ENCODE measurements around the gene BCAT1.
"Not testable (repeated sequence)": the region's sequence is repeated elsewhere in the genome, so short reads cannot be mapped to it uniquely, and the experiment has no call there.

Gene BCAT1

DNA sequence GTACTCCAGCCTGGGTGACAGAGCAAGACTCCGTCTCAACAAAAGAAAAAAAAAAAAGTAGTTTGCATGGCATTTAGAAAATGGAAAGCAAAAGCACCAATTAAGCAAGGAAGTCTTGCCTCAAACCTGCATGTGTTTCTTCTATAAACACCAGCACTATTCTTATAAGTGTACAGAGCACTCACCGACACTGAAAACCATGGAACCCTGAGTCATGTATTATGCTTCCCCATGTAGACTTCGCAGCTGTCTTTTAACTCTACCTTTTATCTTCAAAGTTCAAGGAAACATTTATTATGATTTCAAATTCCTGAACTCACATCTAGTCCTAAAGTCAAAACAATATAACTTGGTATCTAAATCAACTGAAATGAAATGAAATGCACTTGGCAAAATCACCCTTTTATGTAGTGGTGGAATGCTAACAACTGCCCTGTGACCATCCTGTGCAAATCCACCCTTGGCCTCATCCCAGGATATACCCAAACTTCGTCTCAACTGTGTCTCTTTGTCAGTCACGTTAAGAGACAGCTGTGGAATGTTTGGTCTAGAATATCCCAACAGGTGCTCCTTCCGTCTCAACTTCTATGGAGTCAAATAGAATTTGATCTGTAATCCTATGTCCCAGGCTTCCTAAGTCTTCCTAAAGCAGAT is 4.8 kb downstream of the BCAT1 start:
- Histone ChIP-seq H3K9me3 (ENCODE audit: control insufficient read depth, low read length) (no peaks in the 10 kb centered on the region), H2BK12ac (ENCODE audit: low read length in 2 of 2) (no peak overlapping the region), H3K4me1 (ENCODE audit: control insufficient read depth, insufficient read depth, low read depth, low read length) (peaks cover 3% of the 10 kb centered on the region), H3K4me2 (ENCODE audit: low read length, poor library complexity, severe bottlenecking) (no peak overlapping the region), H2BK5ac (ENCODE audit: low read depth, low read length, poor library complexity, severe bottlenecking) (no peak overlapping the region), H2AFZ (ENCODE audit: low read depth, low read length) (no peak overlapping the region), H3K9ac (ENCODE audit: low read length) (no peak overlapping the region), H3K14ac (ENCODE audit: low read length in 2 of 2) (no peak overlapping the region), H2AK5ac (ENCODE audit: low read length, severe bottlenecking) (no peak overlapping the region), H3K4ac (ENCODE audit: low read depth in 1 of 2, low read length in 2 of 2) (no peak overlapping the region), H2BK15ac (ENCODE audit: low read depth, poor library complexity, severe bottlenecking) (no peak overlapping the region), H3K18ac (ENCODE audit: low read depth in 1 of 2, low read length in 2 of 2) (no peak overlapping the region), H3K27ac (ENCODE audit: low read length, poor library complexity, severe bottlenecking) (no peak overlapping the region), H3K79me1 (replicated peaks; ENCODE audit: low read length, poor library complexity, severe bottlenecking) (peaks cover 15% of the 10 kb centered on the region), H3K23ac (ENCODE audit: low read length in 2 of 2) (no peak overlapping the region), H4K91ac (ENCODE audit: low read length) (no peak overlapping the region), H3K27me3 (ENCODE audit: control insufficient read depth in 1 of 2, insufficient read depth in 1 of 2, low read length in 2 of 2) (no peaks in the 10 kb centered on the region), H3K4me3 (ENCODE audit: insufficient read depth in 1 of 2, low read depth in 1 of 2, low read length in 2 of 2) (no peak overlapping the region), H4K8ac (ENCODE audit: low read length) (no peak overlapping the region), H3K36me3 (ENCODE audit: control insufficient read depth in 1 of 2, insufficient read depth in 2 of 2, low read depth in 1 of 2, low read length in 2 of 2) (peaks cover 3 to 13% of the 10 kb centered on the region in 2 experiments), H2BK120ac (ENCODE audit: low read depth, low read length) (no peak overlapping the region)
- WGBS: 62% methylated on average over 5 of the region's 6 CpGs
- peak; percentile 47 for DNase-seq

DNA sequence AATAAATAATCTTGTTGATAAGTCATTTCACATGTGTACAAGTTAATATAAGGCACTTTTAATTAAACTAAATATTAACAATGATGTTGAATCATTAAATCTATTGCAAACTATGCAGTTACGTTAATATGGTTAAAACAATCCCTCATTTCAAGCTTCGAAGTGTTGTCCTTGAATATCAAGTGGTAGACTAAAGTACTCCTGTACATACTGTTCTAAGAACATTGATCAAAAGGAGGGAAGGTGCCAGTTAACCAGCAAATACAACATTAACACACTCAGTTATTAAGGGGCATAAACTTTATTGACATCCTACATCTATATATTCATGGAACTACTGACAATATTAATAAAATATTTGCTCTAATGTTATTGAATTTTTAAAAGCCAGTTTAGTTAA is 8.7 kb downstream of the BCAT1 start:
- Histone ChIP-seq H3K14ac (ENCODE audit: low read length in 2 of 2) (no peak overlapping the region), H2BK12ac (ENCODE audit: low read length in 2 of 2) (no peak overlapping the region), H3K27ac (ENCODE audit: low read length, poor library complexity, severe bottlenecking) (no peak overlapping the region), H3K4me1 (ENCODE audit: control insufficient read depth, insufficient read depth, low read depth, low read length) (peaks cover 2% of the 10 kb centered on the region), H2BK120ac (ENCODE audit: low read depth, low read length) (no peak overlapping the region), H3K4ac (ENCODE audit: low read depth in 1 of 2, low read length in 2 of 2) (no peak overlapping the region), H3K9ac (ENCODE audit: low read length) (no peak overlapping the region), H3K36me3 (ENCODE audit: control insufficient read depth in 1 of 2, insufficient read depth in 2 of 2, low read depth in 1 of 2, low read length in 2 of 2) (peaks cover 3 to 10% of the 10 kb centered on the region in 2 experiments), H3K18ac (ENCODE audit: low read depth in 1 of 2, low read length in 2 of 2) (no peak overlapping the region), H2AFZ (ENCODE audit: low read depth, low read length) (no peak overlapping the region), H3K79me1 (replicated peaks; ENCODE audit: low read length, poor library complexity, severe bottlenecking) (peaks cover 31% of the 10 kb centered on the region), H3K9me3 (ENCODE audit: control insufficient read depth, low read length) (no peaks in the 10 kb centered on the region), H3K4me3 (ENCODE audit: insufficient read depth in 1 of 2, low read depth in 1 of 2, low read length in 2 of 2) (no peak overlapping the region), H3K23ac (ENCODE audit: low read length in 2 of 2) (no peak overlapping the region), H2BK5ac (ENCODE audit: low read depth, low read length, poor library complexity, severe bottlenecking) (no peak overlapping the region), H4K8ac (ENCODE audit: low read length) (no peak overlapping the region), H4K91ac (ENCODE audit: low read length) (no peak overlapping the region), H3K4me2 (ENCODE audit: low read length, poor library complexity, severe bottlenecking) (no peak overlapping the region), H2AK5ac (ENCODE audit: low read length, severe bottlenecking) (no peak overlapping the region), H3K27me3 (ENCODE audit: control insufficient read depth in 1 of 2, insufficient read depth in 1 of 2, low read length in 2 of 2) (no peaks in the 10 kb centered on the region), H2BK15ac (ENCODE audit: low read depth, poor library complexity, severe bottlenecking) (no peak overlapping the region)
- no CpG with 5 or more reads among the region's 2 CpGs for WGBS
- no peak for DNase-seq

DNA sequence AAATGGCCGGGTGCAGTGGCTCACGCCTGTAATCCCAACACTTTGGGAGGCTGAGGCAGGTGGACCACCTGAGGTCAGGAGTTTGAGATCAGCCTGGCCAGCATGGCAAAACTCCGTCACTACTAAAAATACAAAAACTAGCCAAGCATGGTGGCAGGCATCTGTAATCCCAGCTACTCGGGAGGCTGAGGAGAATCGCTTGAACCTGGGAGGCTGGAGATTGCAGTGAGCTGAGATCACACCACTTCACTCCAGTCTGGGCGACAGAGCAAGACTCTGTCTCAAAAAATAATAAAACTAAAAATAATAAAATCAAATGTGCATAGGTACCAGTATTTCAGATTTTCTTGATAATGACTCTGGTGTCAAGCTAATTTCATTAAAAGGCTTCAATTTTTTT is 9.3 kb downstream of the BCAT1 start:
- not testable (repeated sequence) for H4K91ac ChIP-seq (ENCODE audit: low read length); H3K27me3 ChIP-seq (ENCODE audit: control insufficient read depth in 1 of 2, insufficient read depth in 1 of 2, low read length in 2 of 2); H3K9ac ChIP-seq (ENCODE audit: low read length); H2BK15ac ChIP-seq (ENCODE audit: low read depth, poor library complexity, severe bottlenecking); H3K4me1 ChIP-seq (ENCODE audit: control insufficient read depth, insufficient read depth, low read depth, low read length); H3K14ac ChIP-seq (ENCODE audit: low read length in 2 of 2); H3K18ac ChIP-seq (ENCODE audit: low read depth in 1 of 2, low read length in 2 of 2); H2BK120ac ChIP-seq (ENCODE audit: low read depth, low read length); H2BK5ac ChIP-seq (ENCODE audit: low read depth, low read length, poor library complexity, severe bottlenecking); H2BK12ac ChIP-seq (ENCODE audit: low read length in 2 of 2); DNase-seq; H3K4ac ChIP-seq (ENCODE audit: low read depth in 1 of 2, low read length in 2 of 2); H3K4me2 ChIP-seq (ENCODE audit: low read length, poor library complexity, severe bottlenecking); H3K23ac ChIP-seq (ENCODE audit: low read length in 2 of 2); H3K4me3 ChIP-seq (ENCODE audit: insufficient read depth in 1 of 2, low read depth in 1 of 2, low read length in 2 of 2); H3K9me3 ChIP-seq (ENCODE audit: control insufficient read depth, low read length); H4K8ac ChIP-seq (ENCODE audit: low read length); H3K27ac ChIP-seq (ENCODE audit: low read length, poor library complexity, severe bottlenecking); H2AFZ ChIP-seq (ENCODE audit: low read depth, low read length); H2AK5ac ChIP-seq (ENCODE audit: low read length, severe bottlenecking)
- WGBS: 100% methylated on average over 5 of the region's 6 CpGs
- Histone ChIP-seq H3K79me1 (replicated peaks; ENCODE audit: low read length, poor library complexity, severe bottlenecking) (peaks cover 34% of the 10 kb centered on the region), H3K36me3 (ENCODE audit: control insufficient read depth in 1 of 2, insufficient read depth in 2 of 2, low read depth in 1 of 2, low read length in 2 of 2) (peaks cover 3 to 11% of the 10 kb centered on the region in 2 experiments)

DNA sequence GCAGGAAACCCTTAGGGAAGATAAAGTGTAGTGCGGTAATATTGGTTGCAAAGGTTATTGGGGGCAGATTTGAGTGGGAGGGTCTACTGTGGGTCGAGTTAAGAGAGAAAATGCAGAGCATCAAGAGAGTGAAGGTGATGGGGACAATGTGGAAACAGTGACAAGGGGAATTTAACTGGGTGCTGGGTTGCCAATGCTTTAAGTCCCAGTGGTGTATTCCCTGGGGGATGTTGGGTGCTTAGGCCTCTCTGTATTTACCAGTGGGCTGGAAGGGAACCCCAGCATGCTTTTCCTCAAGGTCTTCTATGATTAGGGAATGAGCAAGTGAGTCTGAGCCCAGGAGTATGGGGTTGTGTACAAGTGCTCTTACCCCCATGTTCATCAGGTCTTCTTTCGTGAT is 10.6 kb downstream of the BCAT1 start:
- H2BK15ac ChIP-seq (ENCODE audit: low read depth, poor library complexity, severe bottlenecking): no peak overlapping the region
- no peak overlapping the region for H2BK5ac ChIP-seq (ENCODE audit: low read depth, low read length, poor library complexity, severe bottlenecking)
- H2BK120ac ChIP-seq (ENCODE audit: low read depth, low read length): no peak overlapping the region
- no peaks in the 10 kb centered on the region for H3K27me3 ChIP-seq (ENCODE audit: control insufficient read depth in 1 of 2, insufficient read depth in 1 of 2, low read length in 2 of 2)
- H3K4me1 ChIP-seq (ENCODE audit: control insufficient read depth, insufficient read depth, low read depth, low read length): peaks cover 2% of the 10 kb centered on the region
- H3K23ac ChIP-seq (ENCODE audit: low read length in 2 of 2): no peak overlapping the region
- H3K14ac ChIP-seq (ENCODE audit: low read length in 2 of 2): no peak overlapping the region
- H3K27ac ChIP-seq (ENCODE audit: low read length, poor library complexity, severe bottlenecking): no peak overlapping the region
- H2BK12ac ChIP-seq (ENCODE audit: low read length in 2 of 2): no peak overlapping the region
- no peak overlapping the region for H3K4me2 ChIP-seq (ENCODE audit: low read length, poor library complexity, severe bottlenecking)
- WGBS: 80% methylated on average over 3 of the region's 3 CpGs
- no peak overlapping the region for H3K4ac ChIP-seq (ENCODE audit: low read depth in 1 of 2, low read length in 2 of 2)
- H3K79me1 ChIP-seq (replicated peaks; ENCODE audit: low read length, poor library complexity, severe bottlenecking): peaks cover 40% of the 10 kb centered on the region
- no peaks in the 10 kb centered on the region for H3K9me3 ChIP-seq (ENCODE audit: control insufficient read depth, low read length)
- no peak overlapping the region for H3K18ac ChIP-seq (ENCODE audit: low read depth in 1 of 2, low read length in 2 of 2)
- H3K36me3 ChIP-seq (ENCODE audit: control insufficient read depth in 1 of 2, insufficient read depth in 2 of 2, low read depth in 1 of 2, low read length in 2 of 2): peaks cover 3 to 9% of the 10 kb centered on the region in 2 experiments
- peak overlapping the region; percentile 58 for H2AK5ac ChIP-seq (ENCODE audit: low read length, severe bottlenecking)
- no peak overlapping the region for H2AFZ ChIP-seq (ENCODE audit: low read depth, low read length)
- H4K8ac ChIP-seq (ENCODE audit: low read length): no peak overlapping the region
- H3K9ac ChIP-seq (ENCODE audit: low read length): no peak overlapping the region
- DNase-seq: no peak
- H4K91ac ChIP-seq (ENCODE audit: low read length): no peak overlapping the region
- no peak overlapping the region for H3K4me3 ChIP-seq (ENCODE audit: insufficient read depth in 1 of 2, low read depth in 1 of 2, low read length in 2 of 2)

All from mesenchymal stem cell (in vitro differentiated cells and primary cell).